ENCODE results near the gene MAP6D1. TPM values are rescaled to one million over a fixed set of nuclear protein-coding genes. Genes with fewer than 3 reads are reported as not detected.

The MAP6D1 gene
- total RNA-seq, 1 donor from 2014 or later = 0.90 TPM

DNA sequence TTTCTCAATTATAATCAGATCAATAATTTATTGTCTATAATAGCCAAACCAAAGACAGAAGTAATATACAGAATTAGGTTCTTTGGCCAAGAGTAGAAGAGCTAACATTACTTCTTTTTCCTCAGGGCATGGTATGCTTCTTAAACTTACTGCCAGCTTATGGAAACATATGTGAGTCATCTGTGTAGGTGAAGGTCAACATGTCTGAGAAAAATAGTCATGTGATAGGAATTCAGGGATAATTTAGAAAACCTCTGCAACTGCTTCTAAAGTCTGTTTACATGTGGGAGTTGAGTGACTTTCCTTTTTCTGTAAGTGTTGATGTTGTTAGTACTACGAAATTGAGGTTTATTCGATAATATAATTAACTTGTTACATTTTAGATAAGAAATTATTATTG is 19.2 kb upstream of the MAP6D1 start:
- H3K36me3 Mint-ChIP-seq (ENCODE audit: low read depth, unreplicated experiment) = peaks cover 28% of the 10 kb centered on the region
- H3K27me3 Mint-ChIP-seq (ENCODE audit: unreplicated experiment) = no peaks in the 10 kb centered on the region
- H3K27ac Mint-ChIP-seq (ENCODE audit: unreplicated experiment) = no peak overlapping the region
- TF ChIP-seq, protein P1, sequence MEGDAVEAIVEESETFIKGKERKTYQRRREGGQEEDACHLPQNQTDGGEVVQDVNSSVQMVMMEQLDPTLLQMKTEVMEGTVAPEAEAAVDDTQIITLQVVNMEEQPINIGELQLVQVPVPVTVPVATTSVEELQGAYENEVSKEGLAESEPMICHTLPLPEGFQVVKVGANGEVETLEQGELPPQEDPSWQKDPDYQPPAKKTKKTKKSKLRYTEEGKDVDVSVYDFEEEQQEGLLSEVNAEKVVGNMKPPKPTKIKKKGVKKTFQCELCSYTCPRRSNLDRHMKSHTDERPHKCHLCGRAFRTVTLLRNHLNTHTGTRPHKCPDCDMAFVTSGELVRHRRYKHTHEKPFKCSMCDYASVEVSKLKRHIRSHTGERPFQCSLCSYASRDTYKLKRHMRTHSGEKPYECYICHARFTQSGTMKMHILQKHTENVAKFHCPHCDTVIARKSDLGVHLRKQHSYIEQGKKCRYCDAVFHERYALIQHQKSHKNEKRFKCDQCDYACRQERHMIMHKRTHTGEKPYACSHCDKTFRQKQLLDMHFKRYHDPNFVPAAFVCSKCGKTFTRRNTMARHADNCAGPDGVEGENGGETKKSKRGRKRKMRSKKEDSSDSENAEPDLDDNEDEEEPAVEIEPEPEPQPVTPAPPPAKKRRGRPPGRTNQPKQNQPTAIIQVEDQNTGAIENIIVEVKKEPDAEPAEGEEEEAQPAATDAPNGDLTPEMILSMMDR (IDR thresholded peaks at IDR 0.05; ENCODE audit: unreplicated experiment) = no peak
- no peak for DNase-seq (ENCODE audit: low spot score)
- H3K4me3 Mint-ChIP-seq (ENCODE audit: unreplicated experiment) = no peak overlapping the region
- H3K4me1 Mint-ChIP-seq (ENCODE audit: unreplicated experiment) = no peaks in the 10 kb centered on the region
- no peaks in the 10 kb centered on the region for H3K9me3 Mint-ChIP-seq (ENCODE audit: unreplicated experiment)

DNA sequence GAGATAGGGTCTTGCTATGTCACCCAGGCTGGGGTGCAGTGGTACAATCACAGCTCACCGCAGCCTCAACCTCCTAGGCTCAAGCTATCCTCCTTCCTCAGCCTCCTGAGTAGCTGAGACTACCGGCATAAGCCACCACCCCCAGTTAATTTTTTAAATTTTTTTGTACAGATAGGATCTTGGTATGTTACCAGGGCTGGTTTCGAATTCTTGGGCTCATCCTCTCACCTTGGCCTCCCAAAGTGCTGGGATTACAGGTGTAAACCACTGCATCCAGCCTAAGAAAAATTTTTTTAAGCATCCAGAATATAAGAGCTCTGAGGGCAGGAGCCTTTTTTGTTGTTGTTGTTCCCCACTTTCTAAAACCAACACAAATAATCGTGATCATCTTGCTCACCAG is 14.4 kb upstream of the MAP6D1 start:
- Mint-ChIP-seq H3K9me3 (ENCODE audit: unreplicated experiment) (no peaks in the 10 kb centered on the region), H3K27ac (ENCODE audit: unreplicated experiment) (no peak overlapping the region), H3K4me3 (ENCODE audit: unreplicated experiment) (peak overlapping the region; percentile 18), H3K4me1 (ENCODE audit: unreplicated experiment) (no peaks in the 10 kb centered on the region), H3K27me3 (ENCODE audit: unreplicated experiment) (no peaks in the 10 kb centered on the region), H3K36me3 (ENCODE audit: low read depth, unreplicated experiment) (peaks cover 16% of the 10 kb centered on the region)
- TF ChIP-seq, protein P1 (IDR thresholded peaks at IDR 0.05; ENCODE audit: unreplicated experiment) = no peak
- DNase-seq (ENCODE audit: low spot score) = no peak

DNA sequence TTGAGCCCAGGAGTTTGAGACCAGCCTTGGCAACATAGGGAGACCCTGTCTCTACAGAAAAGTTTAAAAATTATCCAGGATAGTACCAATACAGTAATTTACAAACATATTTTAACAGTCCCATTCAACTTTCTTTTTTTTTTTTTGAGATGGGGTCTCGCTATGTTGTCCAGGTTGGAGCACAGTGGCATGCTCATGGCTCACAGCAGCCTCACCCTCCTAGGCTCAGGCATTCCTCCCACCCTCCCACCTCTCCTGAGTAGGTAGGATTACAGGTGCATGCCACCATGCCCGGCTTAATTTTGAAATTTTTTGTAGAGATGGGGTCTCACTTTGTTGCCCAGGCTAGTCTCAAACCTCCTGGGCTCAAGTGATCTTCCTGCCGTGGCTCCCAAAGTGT is 12.5 kb upstream of the MAP6D1 start:
- DNase-seq (ENCODE audit: low spot score) = no peak
- Mint-ChIP-seq H3K9me3 (ENCODE audit: unreplicated experiment) (no peaks in the 10 kb centered on the region), H3K4me3 (ENCODE audit: unreplicated experiment) (no peak overlapping the region), H3K4me1 (ENCODE audit: unreplicated experiment) (no peaks in the 10 kb centered on the region), H3K27ac (ENCODE audit: unreplicated experiment) (no peak overlapping the region), H3K36me3 (ENCODE audit: low read depth, unreplicated experiment) (peaks cover 25% of the 10 kb centered on the region), H3K27me3 (ENCODE audit: unreplicated experiment) (no peaks in the 10 kb centered on the region)
- TF ChIP-seq, protein P1 (IDR thresholded peaks at IDR 0.05; ENCODE audit: unreplicated experiment) = no peak

DNA sequence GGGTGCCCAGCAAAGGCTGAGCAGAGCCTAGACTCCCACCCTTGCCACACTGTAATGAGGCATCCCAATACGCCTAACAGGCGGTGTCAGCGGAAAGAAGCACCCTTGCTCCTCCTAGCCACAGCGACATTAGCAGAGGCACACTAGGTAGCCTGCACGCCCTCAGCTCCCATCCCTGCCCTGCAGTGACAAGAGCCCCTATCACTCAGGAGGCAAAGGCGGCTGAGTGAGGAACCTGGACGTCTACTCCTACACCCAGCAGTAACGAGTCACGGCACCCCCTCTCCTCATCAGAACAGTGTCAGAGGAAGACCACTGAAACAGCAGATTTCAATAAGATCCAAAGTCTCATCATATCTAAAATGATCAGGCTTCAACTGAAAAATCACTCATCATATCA is 12.0 kb upstream of the MAP6D1 start:
- no peaks in the 10 kb centered on the region for H3K27me3 Mint-ChIP-seq (ENCODE audit: unreplicated experiment)
- no peak overlapping the region for H3K27ac Mint-ChIP-seq (ENCODE audit: unreplicated experiment)
- no peak for DNase-seq (ENCODE audit: low spot score)
- no peak overlapping the region for H3K4me3 Mint-ChIP-seq (ENCODE audit: unreplicated experiment)
- peaks cover 29% of the 10 kb centered on the region for H3K36me3 Mint-ChIP-seq (ENCODE audit: low read depth, unreplicated experiment)
- no peaks in the 10 kb centered on the region for H3K4me1 Mint-ChIP-seq (ENCODE audit: unreplicated experiment)
- TF ChIP-seq, protein P1 (IDR thresholded peaks at IDR 0.05; ENCODE audit: unreplicated experiment) = no peak
- no peaks in the 10 kb centered on the region for H3K9me3 Mint-ChIP-seq (ENCODE audit: unreplicated experiment)

DNA sequence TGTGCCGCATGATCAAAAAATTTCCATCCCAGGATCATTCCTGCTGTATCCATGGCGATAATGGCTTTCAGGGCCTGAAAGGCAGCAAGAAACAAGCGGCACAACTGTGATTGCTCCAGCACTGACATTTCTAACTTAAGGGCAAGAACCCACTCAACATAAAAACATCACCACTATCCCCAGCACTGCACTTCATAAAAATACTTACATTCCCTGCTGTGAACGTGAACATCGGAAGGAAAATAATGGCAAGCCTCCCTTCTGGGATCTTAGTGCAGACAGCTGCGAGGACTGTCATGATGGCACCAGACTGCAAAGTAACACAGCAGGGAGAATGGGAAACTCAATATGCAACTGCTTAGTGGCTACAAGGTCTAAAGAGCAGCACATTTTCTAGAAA is 8.1 kb upstream of the MAP6D1 start:
- H3K27me3 Mint-ChIP-seq (ENCODE audit: unreplicated experiment) = no peaks in the 10 kb centered on the region
- no peak overlapping the region for H3K27ac Mint-ChIP-seq (ENCODE audit: unreplicated experiment)
- peaks cover 21% of the 10 kb centered on the region for H3K36me3 Mint-ChIP-seq (ENCODE audit: low read depth, unreplicated experiment)
- no peaks in the 10 kb centered on the region for H3K9me3 Mint-ChIP-seq (ENCODE audit: unreplicated experiment)
- TF ChIP-seq, protein P1 (IDR thresholded peaks at IDR 0.05; ENCODE audit: unreplicated experiment) = no peak
- no peak overlapping the region for H3K4me3 Mint-ChIP-seq (ENCODE audit: unreplicated experiment)
- H3K4me1 Mint-ChIP-seq (ENCODE audit: unreplicated experiment) = no peaks in the 10 kb centered on the region
- DNase-seq (ENCODE audit: low spot score) = no peak

Measured in endothelial cell (in vitro differentiated cells).